Ishikawa (cell line): ENCODE results near the gene NOTCH1.

Experiments
- CEBPB ChIP-seq: IDR thresholded peaks from 2 replicates; pipeline ENCODE4 v1.6.1; 2012
- CREB1 ChIP-seq: IDR thresholded peaks from 2 replicates; pipeline ENCODE4 v1.6.1; 2012; ENCODE audit warnings: low read depth
- EP300 ChIP-seq: IDR thresholded peaks from 2 replicates; pipeline ENCODE4 v1.6.1; 2012; ENCODE audit warnings: borderline replicate concordance
- FOXM1 ChIP-seq: IDR thresholded peaks from 2 replicates; pipeline ENCODE4 v1.6.1; 2012; ENCODE audit warnings: low read depth, borderline replicate concordance
- NFIC ChIP-seq: IDR thresholded peaks from 2 replicates; pipeline ENCODE4 v1.6.1; 2012
- RAD21 ChIP-seq: IDR thresholded peaks from 2 replicates; pipeline ENCODE4 v1.6.1; 2012; ENCODE audit warnings: low read depth
- REST ChIP-seq: IDR thresholded peaks from 2 replicates; pipeline ENCODE4 v1.6.1; 2012; ENCODE audit warnings: low read depth, mild to moderate bottlenecking
- TAF1 ChIP-seq: IDR thresholded peaks from 2 replicates; pipeline ENCODE4 v1.6.1; 2012; ENCODE audit warnings: low read depth, mild to moderate bottlenecking
- YY1 ChIP-seq: IDR thresholded peaks from 2 replicates; pipeline ENCODE4 v1.6.1; 2012; ENCODE audit warnings: low read depth
- TF ChIP-seq, protein P1 (sequence below): IDR thresholded peaks from 2 replicates; pipeline ENCODE4 v1.6.1; 2012

GRCh38 chr9:136512651-136513071, 33.2 kb downstream of the NOTCH1 start:
- TF ChIP-seq, protein P1, sequence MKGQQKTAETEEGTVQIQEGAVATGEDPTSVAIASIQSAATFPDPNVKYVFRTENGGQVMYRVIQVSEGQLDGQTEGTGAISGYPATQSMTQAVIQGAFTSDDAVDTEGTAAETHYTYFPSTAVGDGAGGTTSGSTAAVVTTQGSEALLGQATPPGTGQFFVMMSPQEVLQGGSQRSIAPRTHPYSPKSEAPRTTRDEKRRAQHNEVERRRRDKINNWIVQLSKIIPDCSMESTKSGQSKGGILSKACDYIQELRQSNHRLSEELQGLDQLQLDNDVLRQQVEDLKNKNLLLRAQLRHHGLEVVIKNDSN = no peak
- TF ChIP-seq REST = no peak
- no peak for TF ChIP-seq TAF1
- TF ChIP-seq CREB1 = no peak
- TF ChIP-seq EP300 = no peak
- TF ChIP-seq YY1 = no peak
- no peak for TF ChIP-seq NFIC
- TF ChIP-seq FOXM1 = no peak
- TF ChIP-seq CEBPB = no peak
- TF ChIP-seq RAD21 = no peak
